ENCODE data around the gene C1orf167.

- TF ChIP-seq CTCF (IDR thresholded peaks at IDR 0.05): no peak
- TF ChIP-seq EZH2 (IDR thresholded peaks at IDR 0.05): no peak
These were observed 32.2 kb upstream of the C1orf167 start for GRCh38 chr1:11729498-11730428.
